Left cardiac atrium (tissue), 4 donors: ENCODE results near the gene MBOAT7. TPM values are rescaled to one million over a fixed set of nuclear protein-coding genes. Genes with fewer than 3 reads are reported as not detected.
A peak's percentile ranks its signal among the peaks of the same experiment; 100 is the strongest.
"Not testable (repeated sequence)": the region's sequence is repeated elsewhere in the genome, so short reads cannot be mapped to it uniquely, and the experiment has no call there.

Experiments
- ATAC-seq, 2 donors: fragments of 200-7000 bp; cut with Tn5 transposase; one replicate each; pipeline ENCODE4 v1.9.1; 2020; ENCODE audit warnings: mild to moderate bottlenecking in 2 of 2, moderate library complexity in 2 of 2
- DNase-seq: peaks from one replicate; pipeline ENCODE4 v3.0.0-alpha.2; 2020
- intact Hi-C, 2 donors: fragments of 100-400 bp; cut with DNase I; formaldehyde crosslinking; loops; one replicate each; pipeline versions ENCODE4 v1.14.1 to v1.15.1; 2022 to 2023
- total RNA-seq, 2 donors: library from RNA; stranded (reverse); fragmentation: NEBNext Ultra II Directional; extraction: Animal tissue kit (Norgen Biotek cat#: 25700); gene quantifications; one replicate each; pipeline ENCODE4 v1.2.1, GENCODE V29; 2021
- donor health status: DM: no; HTN: yes; CAD: no.
- donor health status: DM: no; HTN: yes; CAD: no; lungs with severe emphysema.
- donor health status: DM: yes; HTN: yes; CAD: no.
- donor health status: Dilated cardiomyopathy.

Gene MBOAT7
- total RNA-seq, 2 donors from 2014 or later, result 21.6 to 21.7 TPM

DNA sequence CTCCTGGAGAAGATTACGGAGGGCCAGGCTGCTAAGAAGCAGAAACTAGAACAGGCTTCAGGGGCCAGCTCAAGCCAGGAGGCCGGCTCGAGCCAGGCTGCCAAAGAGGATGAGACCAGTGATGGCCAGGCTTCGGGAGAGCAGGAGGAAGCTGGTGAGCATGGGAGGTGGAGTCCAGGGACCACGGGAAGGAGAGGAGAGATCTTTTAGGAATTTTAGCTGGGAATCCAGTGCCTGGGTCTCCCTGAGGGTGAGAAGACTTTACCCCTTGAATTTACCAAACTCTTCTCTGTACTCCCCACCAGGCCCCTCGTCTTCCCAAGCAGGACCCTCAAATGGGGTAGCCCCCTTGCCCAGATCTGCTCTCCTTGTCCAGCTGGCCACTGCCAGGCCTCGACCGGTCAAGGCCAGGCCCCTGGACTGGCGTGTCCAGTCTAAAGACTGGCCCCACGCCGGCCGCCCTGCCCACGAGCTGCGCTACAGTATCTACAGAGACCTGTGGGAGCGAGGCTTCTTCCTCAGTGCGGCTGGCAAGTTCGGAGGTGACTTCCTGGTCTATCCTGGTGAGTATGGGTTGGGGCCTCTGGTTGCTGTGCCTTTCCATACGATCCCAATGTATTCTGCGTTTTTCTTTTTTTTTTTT is 2.6 kb upstream of the MBOAT7 start:
- ATAC-seq (no peak), DNase-seq (no peak)

DNA sequence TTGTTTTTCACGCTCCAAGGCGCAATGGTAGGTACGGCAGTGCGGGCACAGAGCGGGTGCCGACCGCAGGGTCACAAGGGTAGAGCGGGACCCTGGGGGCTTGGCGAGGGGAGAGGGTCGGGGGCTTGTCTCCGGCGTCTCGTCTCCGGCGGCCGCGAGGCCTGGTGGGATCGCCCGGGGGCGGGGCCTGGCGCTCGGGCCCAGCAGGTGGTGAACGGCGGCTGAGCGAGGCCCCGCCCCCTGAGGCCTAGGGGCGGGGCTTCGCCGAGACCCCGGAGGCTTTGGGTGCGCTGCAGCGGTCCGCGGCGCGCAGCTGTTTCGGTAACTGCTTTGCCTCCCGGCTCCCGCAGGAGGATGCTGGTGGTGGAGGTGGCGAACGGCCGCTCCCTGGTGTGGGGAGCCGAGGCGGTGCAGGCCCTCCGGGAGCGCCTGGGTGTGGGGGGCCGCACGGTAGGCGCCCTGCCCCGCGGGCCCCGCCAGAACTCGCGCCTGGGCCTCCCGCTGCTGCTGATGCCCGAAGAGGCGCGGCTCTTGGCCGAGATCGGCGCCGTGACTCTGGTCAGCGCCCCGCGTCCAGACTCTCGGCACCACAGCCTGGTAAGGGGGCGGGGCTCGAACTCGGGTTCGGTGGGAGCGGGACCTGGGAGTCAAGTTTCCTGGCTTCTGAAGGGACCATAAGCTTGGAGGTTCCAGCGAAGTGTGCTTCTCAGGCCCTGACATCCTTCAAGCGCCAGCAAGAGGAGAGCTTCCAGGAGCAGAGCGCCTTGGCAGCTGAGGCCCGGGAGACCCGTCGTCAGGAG is 1.8 kb upstream of the MBOAT7 start, which contains the start of gene TSEN34:
TSEN34 (plus strand) TSS at position 298 of the 800 bp plus-strand sequence; CDS start at position 355, 57 bp downstream.
- intact Hi-C loops, result no loop called here
- ATAC-seq (peak; percentile 39 to 56), DNase-seq (peak; percentile 91)

More for the DNA sequence above, 2.6 kb upstream of the MBOAT7 start:
- intact Hi-C loops, result no loop called here

DNA sequence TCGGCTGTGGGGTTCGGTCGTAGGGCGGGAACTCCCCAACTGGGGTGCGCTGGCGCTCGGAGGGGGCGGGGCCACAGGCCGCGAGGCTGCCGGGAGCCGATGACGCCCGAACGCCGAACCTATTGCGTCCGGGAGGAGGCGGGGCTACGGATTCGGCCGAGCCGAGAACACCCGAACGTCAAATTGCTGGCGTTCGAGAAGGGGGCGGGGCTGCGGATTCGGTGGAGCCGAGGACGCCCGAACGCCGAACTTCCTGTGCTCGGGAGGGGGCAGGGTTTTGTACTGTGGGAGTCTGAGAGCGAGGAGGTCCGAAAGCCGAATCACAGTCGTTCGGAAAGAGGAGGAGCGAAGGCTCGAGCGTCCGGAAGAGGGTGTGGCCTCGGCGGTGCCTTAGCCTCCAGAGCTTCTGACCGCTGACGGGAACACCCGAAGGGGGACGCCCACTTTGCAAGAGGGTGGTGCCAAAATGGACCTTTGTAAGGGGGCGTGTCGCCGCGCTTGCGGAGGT is 1.2 kb upstream of the MBOAT7 start:
- DNase-seq (peak; percentile 100), ATAC-seq (peak; percentile 73 to 79)
- intact Hi-C loops, result no loop called here

DNA sequence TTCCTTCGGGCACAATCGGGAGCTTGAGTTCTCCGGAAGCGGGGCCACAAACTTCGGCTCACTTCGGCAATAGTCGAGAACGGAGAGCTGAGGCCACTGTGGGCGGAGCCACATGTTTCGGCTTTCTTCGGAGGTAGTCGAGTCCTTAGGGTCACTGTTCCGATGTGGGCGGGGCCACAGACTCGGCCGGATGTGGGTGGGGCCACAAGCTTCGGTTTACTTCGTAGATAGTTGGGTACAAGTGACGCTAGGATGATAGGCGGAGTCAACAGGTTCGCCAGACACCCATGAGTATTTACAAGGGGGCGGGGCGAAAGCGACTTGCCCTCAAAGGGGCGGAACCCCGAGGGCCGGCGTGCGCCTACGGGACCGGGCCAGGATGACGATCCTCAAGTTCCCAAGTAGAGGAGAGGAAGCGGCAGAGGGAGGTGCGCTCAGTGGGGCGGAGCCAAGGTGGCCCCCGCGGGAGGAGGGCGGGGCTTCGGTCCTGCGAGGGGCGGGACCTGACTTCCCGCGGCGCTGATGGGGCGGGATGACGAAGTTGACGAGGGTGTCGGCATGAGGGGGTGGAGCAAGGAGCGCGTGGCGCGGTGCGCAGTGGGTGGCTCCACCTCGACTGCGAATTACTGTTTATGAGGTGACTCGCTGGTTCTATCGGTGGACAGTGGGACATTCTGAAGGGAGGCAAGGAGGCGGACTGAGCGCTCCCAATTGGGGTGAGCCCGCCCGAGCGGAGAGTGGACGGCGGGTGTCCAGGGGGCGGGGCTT is 539 bp upstream of the MBOAT7 start:
- peak; percentile 75 to 84 for ATAC-seq
- intact Hi-C loops, result no loop called here

DNA sequence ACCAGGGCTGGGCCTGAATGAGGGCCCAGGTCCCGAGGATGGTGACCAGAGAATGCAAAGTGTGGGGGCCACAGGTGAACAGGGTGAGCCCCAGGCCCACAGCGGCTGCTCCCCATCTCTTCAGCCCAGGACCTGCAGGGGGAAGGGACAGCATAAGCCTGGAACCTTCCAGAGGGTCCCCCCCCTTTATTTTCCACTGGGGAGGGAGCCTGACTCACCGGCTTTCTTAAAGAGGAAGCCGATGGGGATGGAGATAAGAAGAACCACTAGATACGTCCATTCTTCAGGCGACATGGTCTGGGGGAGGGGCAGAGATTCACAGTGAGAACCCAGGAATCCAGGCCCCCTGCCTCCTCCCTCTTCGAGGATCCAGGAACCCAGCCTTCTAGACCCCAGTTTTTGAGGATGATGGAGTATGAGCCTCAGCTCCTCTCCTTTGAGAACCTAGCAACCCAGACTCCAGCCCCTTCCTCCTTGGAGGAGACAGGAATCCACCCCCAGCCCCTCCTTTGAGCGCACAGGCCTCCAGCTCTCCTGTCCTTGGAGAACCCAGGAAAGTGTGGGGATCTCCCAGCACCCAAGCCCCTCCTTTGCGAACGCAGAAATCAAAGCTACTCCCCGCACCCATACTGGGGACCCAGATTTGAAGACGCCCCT is 1.0 kb downstream of the MBOAT7 start:
- DNase-seq (no peak), ATAC-seq (no peak)

More for the DNA sequence above, 539 bp upstream of the MBOAT7 start:
- DNase-seq, result peak; percentile 100

DNA sequence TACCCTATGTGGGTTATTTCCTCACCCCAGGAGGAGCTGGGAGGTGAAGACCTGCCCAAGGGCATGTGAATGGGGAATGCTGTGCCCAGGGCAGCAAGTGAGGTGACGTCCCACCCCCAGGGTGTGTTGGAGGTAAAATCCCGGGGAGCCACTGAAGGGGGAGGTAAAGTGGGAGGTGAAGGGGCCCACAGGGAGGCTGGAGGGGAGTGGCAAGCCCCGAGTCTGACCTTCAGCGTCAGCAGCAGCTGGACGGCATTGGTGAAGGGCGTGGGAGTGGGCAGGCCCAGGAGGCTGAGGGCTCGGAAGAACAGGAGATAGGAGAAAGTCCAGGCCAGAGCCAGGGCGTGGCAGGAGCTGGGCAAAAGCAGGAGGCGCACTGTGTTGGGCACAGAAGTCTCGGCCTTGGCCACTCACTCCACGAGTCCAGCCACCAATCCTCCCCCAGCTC is 2.4 kb downstream of the MBOAT7 start:
- no peak for DNase-seq
- ATAC-seq, result no peak
- intact Hi-C loops, result no loop called here

More for the DNA sequence above, 1.0 kb downstream of the MBOAT7 start:
- intact Hi-C loops, result no loop called here

DNA sequence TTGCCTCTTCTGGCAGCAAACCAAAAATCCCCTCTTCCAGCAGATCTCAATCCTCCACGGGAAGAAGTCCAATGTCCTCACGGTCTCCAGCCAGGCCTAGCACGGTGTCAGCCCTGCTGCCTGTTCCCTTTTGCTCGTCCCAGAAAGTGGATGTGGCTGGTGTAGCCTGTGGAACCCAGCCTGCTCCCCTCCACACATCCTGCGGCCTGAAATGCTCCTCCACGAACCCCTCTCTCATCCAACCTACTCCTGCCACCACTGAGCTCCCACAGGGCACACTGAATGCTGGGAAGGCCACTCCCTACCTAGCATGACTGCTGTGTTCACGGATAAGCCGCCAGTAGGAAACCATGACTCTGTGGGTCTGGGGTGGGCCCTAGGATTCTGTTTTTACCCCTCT is 3.0 kb downstream of the MBOAT7 start:
- DNase-seq (no peak), ATAC-seq (no peak)
- intact Hi-C loops, result no loop called here

DNA sequence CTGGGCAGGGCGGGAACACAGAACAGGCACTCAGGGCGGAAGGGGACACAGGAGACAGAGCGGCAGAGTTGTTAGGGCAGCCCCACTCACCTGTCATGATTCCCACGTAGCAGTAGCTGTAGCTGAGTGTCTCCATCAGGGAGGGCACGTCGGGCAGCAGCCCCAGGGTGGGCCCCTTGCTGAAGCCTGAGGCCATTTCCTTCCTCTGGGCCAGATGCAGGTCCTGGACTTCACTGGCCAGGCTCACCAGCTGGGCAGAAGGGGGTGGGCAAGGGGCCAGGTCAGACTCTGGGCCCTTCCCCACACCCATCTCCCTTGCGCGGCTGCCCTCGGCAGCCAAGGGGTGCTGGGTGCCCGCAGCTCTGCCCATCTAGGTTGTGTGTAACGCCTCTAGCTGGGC is 5.9 kb downstream of the MBOAT7 start:
- ATAC-seq (no peak), DNase-seq (no peak)
- intact Hi-C loops, result no loop called here

DNA sequence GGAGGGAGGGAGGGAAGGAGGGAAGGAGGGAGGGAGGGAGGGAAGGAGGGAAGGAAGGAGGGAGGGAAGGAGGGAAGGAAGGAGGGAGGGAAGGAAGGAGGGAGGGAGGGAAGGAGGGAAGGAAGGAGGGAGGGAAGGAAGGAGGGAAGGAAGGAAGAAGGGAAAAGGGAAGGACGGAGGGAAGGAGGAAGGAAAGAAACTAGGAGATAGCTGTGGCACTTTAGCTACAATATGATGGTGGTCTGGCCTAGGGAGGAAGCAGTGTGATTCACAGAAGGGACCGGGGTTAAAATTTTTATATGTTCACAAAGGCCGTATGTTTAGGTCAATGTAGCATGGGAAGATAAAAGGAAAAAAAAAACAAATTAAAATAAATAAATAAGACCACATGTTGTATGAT is 7.5 kb downstream of the MBOAT7 start:
- intact Hi-C loops, ATAC-seq, DNase-seq: not testable (repeated sequence)

DNA sequence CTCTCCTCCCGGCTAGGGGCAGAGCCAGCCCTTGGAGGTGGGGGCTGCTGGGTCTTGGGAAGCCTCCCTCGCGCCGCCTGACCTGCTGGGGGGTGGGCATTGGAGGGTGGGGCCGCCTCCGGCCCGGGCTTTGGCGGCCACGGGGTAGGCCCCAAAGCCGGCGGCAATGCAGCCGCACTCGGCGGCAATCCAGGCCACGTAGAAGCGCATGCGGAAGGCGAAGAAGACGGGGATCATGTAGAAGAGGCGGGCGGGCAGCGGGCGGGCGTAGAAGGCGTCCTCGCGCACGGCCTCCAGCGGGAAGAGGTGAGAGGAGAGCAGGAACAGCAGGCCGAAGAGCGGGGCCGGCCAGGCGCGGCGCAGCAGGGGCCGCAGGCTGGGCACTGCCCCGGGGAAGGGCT is 8.7 kb downstream of the MBOAT7 start:
- no peak for DNase-seq
- intact Hi-C loops, result no loop called here
- no peak for ATAC-seq

DNA sequence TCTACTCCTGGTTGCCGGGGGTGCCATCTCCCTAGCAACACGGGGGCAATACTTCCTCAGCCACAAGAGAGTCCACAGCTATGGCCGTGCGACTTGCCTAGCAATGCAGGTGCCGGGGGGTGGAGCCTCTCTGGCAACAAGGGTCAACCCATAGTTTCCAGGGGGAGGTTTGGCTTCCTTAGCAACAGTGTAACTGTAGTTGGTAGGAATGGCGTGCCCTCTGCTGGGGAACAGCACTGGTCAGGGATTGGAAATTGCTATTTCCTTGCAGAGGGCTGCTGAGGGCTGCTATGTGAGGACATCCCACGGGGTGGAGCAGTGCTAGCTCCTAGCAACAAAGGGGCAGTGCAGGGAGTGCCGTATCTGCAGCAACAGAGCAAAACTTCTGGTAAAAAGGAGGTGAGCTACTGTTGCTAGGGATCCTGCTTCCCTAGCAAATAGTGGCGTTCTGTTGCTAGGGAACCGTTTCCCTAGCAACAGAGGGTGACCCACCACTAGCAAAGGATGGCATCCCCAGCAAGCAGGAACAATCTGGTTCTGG is 9.4 kb downstream of the MBOAT7 start:
- intact Hi-C loops, result no loop called here
- no peak for DNase-seq
- ATAC-seq, result peak in 1 of 2 donors; percentile 14

DNA sequence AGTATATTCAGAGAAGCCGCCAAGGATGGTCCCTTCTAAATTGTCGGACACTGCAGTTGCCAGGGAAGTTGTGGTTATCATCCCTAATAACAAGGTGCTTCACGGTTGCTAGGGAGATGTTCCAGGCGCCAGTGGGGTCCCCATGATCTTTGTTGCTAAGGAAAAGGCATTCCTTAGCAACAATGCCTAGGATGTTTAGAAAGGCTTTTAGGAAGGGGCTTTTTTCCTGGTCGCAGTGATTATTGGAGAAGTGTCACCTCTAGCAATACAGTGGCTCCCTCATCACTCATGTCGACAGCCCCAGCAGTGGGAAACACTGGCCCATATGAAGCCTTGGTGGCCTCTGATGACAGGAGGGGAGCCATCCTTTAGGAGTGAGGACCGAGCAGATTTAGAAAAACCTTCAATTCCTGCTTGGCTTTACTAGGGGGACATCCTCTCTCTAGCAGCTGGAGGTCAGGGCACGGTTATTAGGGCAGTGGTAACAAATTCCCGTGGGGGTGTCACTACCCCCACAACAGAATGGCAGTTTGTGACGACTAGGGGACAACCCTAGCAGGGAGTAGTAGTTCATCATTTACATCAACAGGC is 10.0 kb downstream of the MBOAT7 start:
- intact Hi-C loops, result no loop called here
- DNase-seq (no peak), ATAC-seq (no peak)

DNA sequence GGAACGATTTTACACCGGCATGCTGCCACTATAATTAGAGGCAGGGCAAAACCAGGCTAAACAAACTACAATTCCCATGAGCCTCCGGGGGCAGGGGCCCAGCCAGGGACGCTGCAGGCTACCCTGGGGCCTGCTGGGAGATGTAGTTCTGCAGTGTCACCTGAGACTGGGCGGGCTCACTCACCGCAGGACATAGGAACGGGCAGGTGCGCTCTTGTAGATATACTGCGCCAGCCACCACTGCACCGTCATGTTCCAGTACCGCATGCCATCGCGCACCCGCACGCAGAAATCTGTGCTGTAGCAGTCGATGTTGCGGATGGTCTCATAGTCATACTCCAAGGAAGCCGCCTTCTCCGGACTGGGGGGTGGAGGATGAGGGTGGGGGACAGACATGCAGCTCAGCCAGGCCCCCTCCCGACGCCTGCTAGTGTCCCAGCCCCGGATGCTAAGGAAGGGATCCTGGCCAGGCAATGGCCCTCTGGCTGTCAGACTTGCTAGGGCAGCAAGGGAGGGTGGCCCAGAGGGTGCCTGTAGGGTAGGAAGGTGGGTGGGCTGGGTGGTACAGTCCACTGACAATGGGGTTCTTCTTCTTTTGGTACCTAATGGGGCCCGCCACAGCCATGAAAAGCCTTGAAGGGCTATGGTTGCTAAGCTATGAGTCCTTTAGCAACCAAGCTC is 10.7 kb downstream of the MBOAT7 start:
- peak; percentile 74 to 81 for ATAC-seq
- DNase-seq, result no peak
- intact Hi-C loops, result no loop called here

DNA sequence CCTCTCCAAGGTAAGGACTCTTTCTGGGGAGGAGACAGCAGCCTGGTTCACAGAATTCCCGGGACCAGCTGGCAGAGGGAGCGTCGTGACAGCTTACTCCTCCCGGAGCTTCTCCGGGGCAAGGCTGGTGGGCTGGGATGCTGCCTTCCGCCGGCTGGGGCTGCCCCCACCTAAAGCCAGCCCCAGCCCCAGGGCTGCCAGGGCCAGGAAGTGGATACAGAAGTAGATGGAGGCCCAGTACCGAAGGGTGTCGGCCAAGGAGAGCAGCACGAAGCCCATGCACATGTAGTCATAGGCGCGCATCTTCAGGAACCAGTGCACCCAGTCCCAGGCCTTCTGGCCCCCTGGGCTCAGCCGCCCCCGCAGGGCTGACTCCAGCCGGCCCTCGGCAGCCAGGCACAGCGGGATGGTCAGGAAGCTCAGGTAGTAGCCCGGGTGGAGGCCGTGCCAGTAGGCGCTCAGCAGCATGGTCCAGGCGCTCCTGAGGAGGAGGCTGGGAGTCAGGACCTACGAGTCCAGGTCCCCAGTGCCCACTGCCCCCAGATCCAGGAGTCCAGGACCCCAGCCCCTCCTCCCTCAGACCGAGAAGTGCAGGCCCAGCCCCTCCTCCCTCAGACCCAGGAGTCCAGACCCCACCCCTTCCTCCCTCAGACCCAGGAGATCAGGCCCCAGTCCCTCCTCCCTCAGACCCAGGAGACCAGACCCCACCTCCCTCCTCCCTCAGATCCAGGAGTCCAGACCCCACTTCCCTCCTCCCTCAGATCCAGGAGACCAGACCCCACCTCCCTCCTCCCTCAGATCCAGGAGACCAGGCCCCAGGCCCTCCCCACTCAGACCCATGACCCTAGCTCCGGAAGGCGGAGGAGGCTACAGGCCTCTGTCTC is 15.2 kb downstream of the MBOAT7 start:
- intact Hi-C loops, result no loop called here
- DNase-seq (no peak), ATAC-seq (no peak)

DNA sequence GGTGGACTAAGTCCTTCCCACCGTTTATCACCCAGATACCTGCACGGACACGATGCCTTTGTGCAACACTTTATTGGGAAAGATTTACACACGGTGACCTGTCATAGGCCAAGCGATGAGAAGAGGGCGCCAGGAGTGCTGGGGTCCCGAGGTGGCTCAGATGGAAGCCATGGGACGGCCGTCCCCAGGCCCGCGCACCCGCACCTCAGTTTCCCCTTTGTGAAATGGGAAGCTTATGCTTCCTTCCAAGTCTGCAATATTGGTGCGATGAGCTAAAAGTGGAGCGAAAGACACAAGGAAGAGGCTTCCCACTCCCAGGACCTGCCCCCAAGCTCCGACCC is 16.1 kb downstream of the MBOAT7 start:
- intact Hi-C loops, result no loop called here
- no peak for DNase-seq
- no peak for ATAC-seq

DNA sequence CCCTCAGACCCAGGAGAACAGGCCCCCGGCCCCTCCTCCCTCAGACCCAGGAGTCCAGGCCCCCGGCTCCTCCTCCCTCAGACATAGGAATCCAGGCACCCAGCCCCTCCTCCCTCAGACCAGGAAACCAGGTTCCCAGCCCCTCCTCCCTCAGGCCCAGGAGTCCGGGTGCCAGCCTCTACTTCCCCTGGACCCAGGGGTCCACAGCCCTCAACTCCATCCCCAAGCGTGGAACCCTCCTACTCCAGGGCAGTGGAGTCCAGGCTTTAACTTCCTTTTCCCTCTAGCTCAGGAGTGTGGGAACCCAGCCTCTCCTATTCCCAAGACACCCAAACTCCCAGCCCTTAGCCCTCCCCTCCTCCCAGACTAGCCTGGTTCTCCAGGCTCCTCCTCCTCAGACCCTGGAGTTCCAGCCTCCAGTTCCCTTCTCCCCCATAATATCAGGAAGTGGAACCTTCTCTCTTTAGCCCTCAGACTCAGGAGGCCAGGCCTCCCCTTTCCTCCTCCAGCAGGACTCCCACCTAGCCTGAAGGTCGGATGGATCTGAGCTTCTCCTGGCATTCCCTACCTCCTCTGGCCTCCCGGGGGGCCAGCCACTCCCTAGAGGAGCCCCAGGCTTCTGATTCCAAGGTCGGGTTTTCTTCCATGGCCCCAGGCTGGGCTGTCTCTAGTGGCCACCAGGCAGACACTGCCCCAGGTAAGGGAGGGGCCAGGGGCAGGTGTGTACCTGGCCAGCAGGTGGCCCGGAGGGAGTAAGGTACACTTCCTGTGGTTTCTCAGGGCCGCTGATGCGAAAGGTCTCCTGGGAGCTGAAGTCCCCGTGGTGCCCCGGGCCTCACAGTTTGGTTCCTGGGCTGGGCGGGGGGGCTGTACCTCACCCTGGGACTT is 16.7 kb downstream of the MBOAT7 start, which contains the start of gene TMC4:
TMC4 (minus strand) TSS at position 690 of the 888 bp plus-strand sequence; CDS start at position 647, 43 bp downstream.
- ATAC-seq, result peak; percentile 30 to 55
- intact Hi-C loops, result no loop called here
- DNase-seq, result no peak
